Stimulated activated CD4-positive, alpha-beta T cell treated with anti-CD3 and anti-CD28 coated beads, TNF-alpha, amount 100 ng/mL, for 1 hour (primary cell): ENCODE measurements around the gene ABCD2.
A peak's percentile ranks its signal among the peaks of the same experiment; 100 is the strongest.
"Not testable (repeated sequence)": the region's sequence is repeated elsewhere in the genome, so short reads cannot be mapped to it uniquely, and the experiment has no call there.

Experiments
- DNase-seq, 3 donors: peaks; one replicate each; pipeline ENCODE4 v3.0.0-alpha.2; 2020; ENCODE audit warnings: low read depth in 3 of 3, low spot score in 1 of 3

Gene ABCD2

GRCh38 chr12:39612250-39612649, 7.4 kb downstream of the ABCD2 start:
- no peak for DNase-seq

GRCh38 chr12:39611818-39612217, 7.8 kb downstream of the ABCD2 start:
- no peak for DNase-seq

- no peak for DNase-seq
These were observed 9.1 kb downstream of the ABCD2 start for GRCh38 chr12:39610436-39611025.

GRCh38 chr12:39606712-39607423, 12.7 kb downstream of the ABCD2 start:
- no peak for DNase-seq

GRCh38 chr12:39605996-39606395, 13.6 kb downstream of the ABCD2 start:
- DNase-seq, result no peak

- DNase-seq, result no peak
These were observed 14.1 kb downstream of the ABCD2 start for GRCh38 chr12:39605501-39605900.

- DNase-seq, result no peak
These were observed 16.5 kb downstream of the ABCD2 start for GRCh38 chr12:39603065-39603464.

- DNase-seq, result not testable (repeated sequence)
These were observed 17.7 kb downstream of the ABCD2 start for GRCh38 chr12:39601951-39602350.

- DNase-seq, result no peak
These were observed 23.7 kb downstream of the ABCD2 start for GRCh38 chr12:39595928-39596327.

- DNase-seq, result no peak
These were observed 27.3 kb downstream of the ABCD2 start for GRCh38 chr12:39592295-39592694.

- DNase-seq, result no peak
These were observed 31.3 kb downstream of the ABCD2 start for GRCh38 chr12:39588348-39588747.

GRCh38 chr12:39587225-39587624, 32.4 kb downstream of the ABCD2 start:
- DNase-seq, result peak in 1 of 3 donors; percentile 0

- no peak for DNase-seq
These were observed 32.8 kb downstream of the ABCD2 start for GRCh38 chr12:39586816-39587215.

GRCh38 chr12:39581592-39581991, 38.0 kb downstream of the ABCD2 start:
- DNase-seq, result no peak

GRCh38 chr12:39575498-39575875, 44.1 kb downstream of the ABCD2 start:
- no peak for DNase-seq

- DNase-seq, result no peak
These were observed 44.7 kb downstream of the ABCD2 start for GRCh38 chr12:39574785-39575497.

- no peak for DNase-seq
These were observed 45.2 kb downstream of the ABCD2 start for GRCh38 chr12:39574378-39574777.

GRCh38 chr12:39573971-39574370, 45.6 kb downstream of the ABCD2 start:
- DNase-seq, result no peak

- no peak for DNase-seq
These were observed 47.1 kb downstream of the ABCD2 start for GRCh38 chr12:39572551-39572950.

GRCh38 chr12:39571351-39571750, 48.3 kb downstream of the ABCD2 start:
- DNase-seq, result no peak

GRCh38 chr12:39553476-39553875, 66.1 kb downstream of the ABCD2 start:
- DNase-seq, result no peak

- DNase-seq, result not testable (repeated sequence)
These were observed 75.4 kb downstream of the ABCD2 start for GRCh38 chr12:39544211-39544610.
